ENCODE results near the gene NUP188.

Gene NUP188

GRCh38 chr9:128923493-128923883, 24.0 kb upstream of the NUP188 start:
- TF ChIP-seq GABPA (IDR thresholded peaks at IDR 0.05; ENCODE audit: low read depth) (no peak), CTCF (IDR thresholded peaks at IDR 0.05; ENCODE audit: insufficient read depth, low read length) (no peak), POLR2AphosphoS5 (IDR thresholded peaks at IDR 0.05; ENCODE audit: low read depth) (no peak), SPI1 (IDR thresholded peaks at IDR 0.05; ENCODE audit: borderline replicate concordance, low read depth) (no peak)
- Histone ChIP-seq H3K4me3 (replicated peaks; ENCODE audit: insufficient read depth, low read length) (no peak overlapping the region), H3K27ac (replicated peaks) (no peak overlapping the region), H3K27me3 (ENCODE audit: insufficient read depth, poor library complexity, severe bottlenecking) (no peaks in the 10 kb centered on the region)
- no peak for DNase-seq (ENCODE audit: low read depth in 1 of 2, low spot score in 1 of 2)

GRCh38 chr9:128927731-128928411, 19.6 kb upstream of the NUP188 start:
- TF ChIP-seq REST (IDR thresholded peaks at IDR 0.05; ENCODE audit: insufficient replicate concordance, low read depth) (no peak), CTCF (IDR thresholded peaks at IDR 0.05; ENCODE audit: insufficient read depth, low read length) (peak; percentile 73), POLR2AphosphoS5 (IDR thresholded peaks at IDR 0.05; ENCODE audit: low read depth) (no peak), GABPA (IDR thresholded peaks at IDR 0.05; ENCODE audit: low read depth) (no peak)
- Histone ChIP-seq H3K27ac (replicated peaks) (no peak overlapping the region), H3K4me3 (replicated peaks; ENCODE audit: insufficient read depth, low read length) (no peak overlapping the region), H3K27me3 (ENCODE audit: insufficient read depth, poor library complexity, severe bottlenecking) (no peaks in the 10 kb centered on the region)
- DNase-seq (ENCODE audit: low read depth in 1 of 2, low spot score in 1 of 2) = peak in 1 of 2 experiments; percentile 44

GRCh38 chr9:128928624-128929023, 18.9 kb upstream of the NUP188 start:
- no peak for TF ChIP-seq CTCF (IDR thresholded peaks at IDR 0.05; ENCODE audit: insufficient read depth, low read length)
- DNase-seq (ENCODE audit: low read depth in 1 of 2, low spot score in 1 of 2) = no peak
- Histone ChIP-seq H3K27ac (replicated peaks) (no peak overlapping the region), H3K27me3 (ENCODE audit: insufficient read depth, poor library complexity, severe bottlenecking) (no peaks in the 10 kb centered on the region), H3K4me3 (replicated peaks; ENCODE audit: insufficient read depth, low read length) (no peak overlapping the region)

GRCh38 chr9:128929560-128929959, 17.9 kb upstream of the NUP188 start:
- no peak for TF ChIP-seq CTCF (IDR thresholded peaks at IDR 0.05; ENCODE audit: insufficient read depth, low read length)
- TF ChIP-seq GABPA (IDR thresholded peaks at IDR 0.05; ENCODE audit: low read depth) = no peak
- DNase-seq (ENCODE audit: low read depth in 1 of 2, low spot score in 1 of 2) = no peak
- H3K27me3 ChIP-seq (ENCODE audit: insufficient read depth, poor library complexity, severe bottlenecking) = no peaks in the 10 kb centered on the region
- H3K4me3 ChIP-seq (replicated peaks; ENCODE audit: insufficient read depth, low read length) = no peak overlapping the region
- no peak overlapping the region for H3K27ac ChIP-seq (replicated peaks)
